GM10847 (cell line): ENCODE results near the gene RNF141.

ENCODE experiments used
- POLR2A ChIP-seq: IDR thresholded peaks from 2 replicates; pipeline ENCODE4 v1.6.1; 2011; ENCODE audit not compliant: insufficient read length; ENCODE audit errors: extremely low read depth

Gene RNF141

DNA sequence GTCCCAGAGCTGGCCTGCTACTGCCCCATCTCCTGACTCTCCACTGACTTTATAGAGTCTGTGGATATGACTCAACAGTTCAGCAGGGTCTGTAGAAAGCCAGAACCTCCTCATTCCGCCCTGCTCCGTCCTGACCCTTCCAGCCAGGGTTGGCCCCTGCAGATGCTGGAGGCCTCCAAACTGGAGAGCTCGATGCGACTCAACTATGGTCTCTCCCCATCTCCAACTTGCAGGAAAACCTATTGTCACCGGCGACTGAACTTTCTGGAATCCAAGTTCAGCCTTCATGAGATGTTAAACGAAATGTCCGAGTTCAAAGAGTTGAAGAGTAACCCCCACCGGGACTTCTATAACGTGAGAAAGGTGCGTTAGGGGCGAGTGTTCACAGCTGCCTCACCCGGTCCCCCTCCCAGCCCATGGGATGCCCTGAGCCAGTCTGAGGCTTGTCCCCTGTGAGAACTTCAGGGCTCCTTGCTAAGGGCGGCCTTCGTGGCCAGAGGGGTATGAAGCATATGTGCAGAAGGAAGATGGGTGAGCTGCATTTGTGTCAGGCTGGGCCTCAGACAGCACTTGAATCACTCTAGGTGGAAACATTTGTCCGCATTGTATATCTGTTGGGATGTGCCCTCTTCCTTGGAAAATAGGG, 53.9 kb downstream of the RNF141 start:
- no peak for TF ChIP-seq POLR2A

- TF ChIP-seq POLR2A, result no peak
Measured at GRCh38 chr11:10486161-10486840, 54.7 kb downstream of the RNF141 start.

- TF ChIP-seq POLR2A, result no peak
Measured at GRCh38 chr11:10485646-10486045, 55.3 kb downstream of the RNF141 start.

GRCh38 chr11:10484461-10485180, 56.4 kb downstream of the RNF141 start:
- TF ChIP-seq POLR2A, result no peak

GRCh38 chr11:10483584-10483983, 57.4 kb downstream of the RNF141 start:
- TF ChIP-seq POLR2A, result no peak

- no peak for TF ChIP-seq POLR2A
Measured at GRCh38 chr11:10483174-10483573, 57.8 kb downstream of the RNF141 start.

- no peak for TF ChIP-seq POLR2A
Measured at GRCh38 chr11:10481560-10482349, 59.2 kb downstream of the RNF141 start.

DNA sequence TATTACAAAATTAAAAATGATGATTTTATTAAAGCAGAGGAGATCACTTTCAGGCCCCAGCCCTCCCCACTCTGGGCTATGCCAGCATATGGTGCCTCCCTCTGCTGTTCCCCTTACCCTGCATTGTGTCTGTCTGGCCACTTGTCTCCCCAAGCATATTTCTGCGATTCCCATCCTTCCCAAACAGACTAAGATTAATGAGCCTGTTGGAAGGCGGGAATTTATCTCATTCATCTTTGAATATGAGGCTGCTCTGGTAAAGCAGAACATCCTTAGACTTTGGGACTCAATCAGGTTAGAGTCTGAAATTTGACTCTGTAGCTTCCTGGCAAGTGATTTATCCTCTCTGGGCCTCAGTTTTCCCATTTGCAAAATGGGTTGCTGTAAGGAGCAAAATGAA, 60.2 kb downstream of the RNF141 start:
- no peak for TF ChIP-seq POLR2A

DNA sequence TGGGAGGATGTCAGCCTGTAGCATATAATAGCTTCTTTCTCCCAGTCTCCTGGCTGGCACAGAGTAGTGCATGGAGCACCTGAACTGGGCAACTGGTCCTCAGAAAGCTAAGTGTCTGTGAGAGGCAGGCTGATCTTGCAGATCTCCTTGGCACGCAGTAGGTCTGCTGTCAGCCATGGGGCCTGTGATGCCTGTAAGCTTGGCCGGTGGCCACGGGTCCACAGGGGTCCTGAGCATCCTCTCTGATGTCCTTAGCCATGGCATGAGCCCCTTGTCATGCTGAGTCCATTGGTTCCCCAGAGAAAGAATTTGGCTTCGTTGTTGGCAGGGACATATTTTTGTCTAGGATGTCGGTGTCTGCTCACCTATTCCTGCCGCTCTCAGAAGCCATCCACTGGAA, 61.0 kb downstream of the RNF141 start:
- TF ChIP-seq POLR2A, result no peak

DNA sequence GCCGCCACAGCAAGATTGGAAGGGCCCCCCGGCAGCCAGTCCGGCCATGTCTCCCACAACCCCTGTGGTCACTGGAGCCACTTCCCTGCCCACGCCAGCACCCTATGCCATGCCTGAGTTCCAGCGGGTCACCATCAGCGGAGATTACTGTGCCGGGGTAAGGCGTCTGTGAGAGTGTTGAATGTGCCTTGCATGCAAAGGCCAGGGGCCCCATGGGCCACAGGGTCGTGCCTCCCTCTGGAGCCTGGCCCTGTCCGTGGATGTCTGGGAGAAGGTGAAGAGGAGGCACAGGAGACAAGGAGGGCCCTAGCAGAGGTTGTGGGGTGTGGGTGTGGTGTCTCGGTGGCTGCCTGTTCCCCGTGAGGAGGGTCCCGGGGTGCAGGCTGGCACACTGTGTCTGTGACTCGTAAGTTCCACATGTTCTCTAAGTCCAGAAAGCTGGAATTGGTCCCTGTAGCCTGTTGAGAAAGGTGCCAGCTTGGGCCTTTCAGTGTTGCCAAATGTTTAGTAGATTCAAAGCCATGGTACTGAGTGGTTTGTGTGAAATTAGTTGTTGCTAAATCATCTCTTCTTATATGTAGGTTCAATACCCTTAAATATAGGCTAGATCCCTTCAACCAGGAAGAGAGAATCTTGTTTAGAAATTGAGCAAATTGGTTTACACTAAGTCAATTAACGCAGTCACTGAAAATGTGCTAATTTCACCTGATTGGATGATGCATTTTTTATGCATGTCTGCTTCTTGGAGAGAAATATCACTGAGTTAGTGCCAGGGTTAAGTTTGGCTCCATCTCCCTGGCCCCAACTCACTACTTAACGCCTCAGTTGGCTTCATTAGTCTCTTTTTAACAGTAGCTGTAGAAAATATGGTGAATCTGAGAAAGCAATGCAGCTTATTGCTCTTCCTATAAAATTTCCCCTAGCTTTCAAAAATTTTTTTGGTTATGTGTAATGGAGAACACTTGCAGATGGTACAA, 62.1 kb downstream of the RNF141 start:
- no peak for TF ChIP-seq POLR2A

GRCh38 chr11:10478066-10478465, 62.9 kb downstream of the RNF141 start:
- TF ChIP-seq POLR2A, result no peak

DNA sequence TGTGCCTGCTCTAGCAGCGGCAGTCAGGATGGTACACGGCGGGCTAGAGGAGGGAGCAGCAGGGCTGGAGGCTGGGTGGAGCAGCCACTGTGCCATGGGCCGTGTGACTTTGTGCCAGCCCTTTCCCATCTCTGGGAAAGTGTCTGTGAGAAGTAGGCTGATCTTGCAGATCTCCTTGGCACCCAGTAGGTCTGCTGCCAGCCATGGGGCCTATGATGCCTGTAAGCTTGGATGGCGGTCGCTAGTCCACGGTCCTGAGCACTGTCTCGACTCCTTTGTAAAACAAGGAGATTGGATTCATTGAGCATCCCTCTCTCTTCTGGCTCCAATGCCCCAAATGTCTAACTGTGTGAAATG, 63.3 kb downstream of the RNF141 start:
- TF ChIP-seq POLR2A, result no peak

DNA sequence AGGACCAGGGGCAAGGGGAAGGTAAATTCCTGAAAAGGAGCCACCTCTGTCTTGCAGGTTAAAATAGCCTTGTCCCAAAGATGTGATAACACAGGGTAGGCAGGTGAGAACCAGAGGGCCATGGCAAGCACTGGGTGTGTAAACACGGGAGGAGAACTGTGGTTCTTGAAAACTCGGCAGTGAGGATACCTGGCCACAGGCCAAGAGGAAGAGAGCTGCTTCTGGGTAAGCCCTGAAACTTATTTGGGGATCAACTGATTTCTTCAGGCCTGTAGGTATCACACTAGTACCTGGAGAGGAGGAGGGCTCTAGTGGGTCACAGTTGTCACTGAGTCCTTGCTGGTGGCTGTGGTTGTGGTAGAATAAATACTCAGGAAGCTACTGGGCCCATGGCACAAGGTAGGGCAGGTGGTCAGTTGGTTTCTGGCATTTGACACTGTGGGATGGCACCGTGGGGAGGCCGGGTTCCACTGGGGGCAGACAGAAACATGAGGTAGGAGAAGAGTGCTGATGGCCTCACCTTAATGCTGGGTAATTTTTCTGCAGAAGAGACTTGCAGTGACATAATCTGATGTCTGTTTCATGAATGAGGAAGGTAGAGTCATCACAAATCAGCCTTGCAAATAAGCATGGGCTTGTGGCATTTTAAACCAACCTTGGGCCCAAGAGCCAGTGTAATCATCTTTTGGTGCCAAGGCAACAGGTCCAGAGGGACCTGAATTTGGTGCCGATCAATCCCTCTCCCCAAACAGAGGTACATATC, 63.9 kb downstream of the RNF141 start:
- TF ChIP-seq POLR2A, result no peak

DNA sequence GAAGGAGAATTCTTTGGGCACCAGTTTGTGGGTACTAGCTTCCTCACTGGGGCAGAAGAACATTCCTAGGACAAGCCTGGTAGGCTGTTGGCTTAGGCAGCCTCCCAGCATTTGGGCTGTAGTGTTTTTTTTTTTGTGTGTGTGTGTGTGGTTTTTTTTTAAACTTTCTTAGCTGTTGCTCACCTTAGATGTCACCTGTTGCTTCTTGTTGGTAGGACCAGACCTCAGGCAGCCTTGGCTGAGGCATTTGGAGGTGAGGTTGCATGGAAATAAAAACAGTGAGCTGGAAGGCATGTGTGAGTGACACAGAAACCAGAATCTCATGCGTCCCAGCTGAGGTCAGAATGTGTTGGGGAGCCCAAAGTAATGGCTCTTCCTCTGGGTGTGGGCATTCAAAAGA, 64.6 kb downstream of the RNF141 start:
- no peak for TF ChIP-seq POLR2A

GRCh38 chr11:10474551-10474950, 66.4 kb downstream of the RNF141 start:
- no peak for TF ChIP-seq POLR2A
